Measurements from ENCODE around the gene EIF2AK3.

DNA sequence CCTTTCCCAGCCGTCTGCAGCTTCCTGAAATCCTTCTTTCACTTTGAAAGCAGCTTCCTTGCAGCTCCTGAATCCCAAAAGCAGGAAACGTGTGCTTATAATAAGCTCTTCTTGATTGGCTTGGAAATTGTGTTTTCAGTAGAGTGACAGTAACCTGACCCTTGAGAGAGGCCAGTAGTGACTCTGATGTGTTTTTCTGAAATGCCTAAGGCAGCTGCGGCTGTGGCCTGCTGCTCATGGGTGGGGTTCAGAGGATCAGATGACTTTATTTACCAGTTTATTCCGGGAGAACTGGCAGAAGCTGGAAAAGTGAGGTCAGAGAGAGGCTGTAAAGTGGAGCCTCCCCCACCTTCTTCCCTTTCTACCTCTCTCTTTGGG lies 32.3 kb upstream of the EIF2AK3 start:
- TF ChIP-seq EP300 (IDR thresholded peaks at IDR 0.05; ENCODE audit: borderline replicate concordance in 1 of 2, low read depth in 1 of 2, low read length in 1 of 2) (no peak), GATA2 (CRISPR knock-in tag; IDR thresholded peaks at IDR 0.05) (no peak), POLR2AphosphoS5 (IDR thresholded peaks at IDR 0.05; ENCODE audit: low read depth, low read length) (no peak), TCF12 (IDR thresholded peaks at IDR 0.05) (no peak), SMC3 (IDR thresholded peaks at IDR 0.05; ENCODE audit: low read depth, low read length) (no peak), SIN3A (IDR thresholded peaks at IDR 0.05; ENCODE audit: borderline replicate concordance, low read depth, low read length) (no peak), EZH2phosphoT487 (IDR thresholded peaks at IDR 0.05; ENCODE audit: borderline replicate concordance, low read depth) (no peak)
- TF ChIP-seq, protein P1, sequence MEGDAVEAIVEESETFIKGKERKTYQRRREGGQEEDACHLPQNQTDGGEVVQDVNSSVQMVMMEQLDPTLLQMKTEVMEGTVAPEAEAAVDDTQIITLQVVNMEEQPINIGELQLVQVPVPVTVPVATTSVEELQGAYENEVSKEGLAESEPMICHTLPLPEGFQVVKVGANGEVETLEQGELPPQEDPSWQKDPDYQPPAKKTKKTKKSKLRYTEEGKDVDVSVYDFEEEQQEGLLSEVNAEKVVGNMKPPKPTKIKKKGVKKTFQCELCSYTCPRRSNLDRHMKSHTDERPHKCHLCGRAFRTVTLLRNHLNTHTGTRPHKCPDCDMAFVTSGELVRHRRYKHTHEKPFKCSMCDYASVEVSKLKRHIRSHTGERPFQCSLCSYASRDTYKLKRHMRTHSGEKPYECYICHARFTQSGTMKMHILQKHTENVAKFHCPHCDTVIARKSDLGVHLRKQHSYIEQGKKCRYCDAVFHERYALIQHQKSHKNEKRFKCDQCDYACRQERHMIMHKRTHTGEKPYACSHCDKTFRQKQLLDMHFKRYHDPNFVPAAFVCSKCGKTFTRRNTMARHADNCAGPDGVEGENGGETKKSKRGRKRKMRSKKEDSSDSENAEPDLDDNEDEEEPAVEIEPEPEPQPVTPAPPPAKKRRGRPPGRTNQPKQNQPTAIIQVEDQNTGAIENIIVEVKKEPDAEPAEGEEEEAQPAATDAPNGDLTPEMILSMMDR (IDR thresholded peaks at IDR 0.05) = no peak
- TF ChIP-seq, protein P2, sequence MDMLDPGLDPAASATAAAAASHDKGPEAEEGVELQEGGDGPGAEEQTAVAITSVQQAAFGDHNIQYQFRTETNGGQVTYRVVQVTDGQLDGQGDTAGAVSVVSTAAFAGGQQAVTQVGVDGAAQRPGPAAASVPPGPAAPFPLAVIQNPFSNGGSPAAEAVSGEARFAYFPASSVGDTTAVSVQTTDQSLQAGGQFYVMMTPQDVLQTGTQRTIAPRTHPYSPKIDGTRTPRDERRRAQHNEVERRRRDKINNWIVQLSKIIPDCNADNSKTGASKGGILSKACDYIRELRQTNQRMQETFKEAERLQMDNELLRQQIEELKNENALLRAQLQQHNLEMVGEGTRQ (IDR thresholded peaks at IDR 0.05; ENCODE audit: borderline replicate concordance, low read depth, low read length) = no peak
- TF ChIP-seq, protein P3, sequence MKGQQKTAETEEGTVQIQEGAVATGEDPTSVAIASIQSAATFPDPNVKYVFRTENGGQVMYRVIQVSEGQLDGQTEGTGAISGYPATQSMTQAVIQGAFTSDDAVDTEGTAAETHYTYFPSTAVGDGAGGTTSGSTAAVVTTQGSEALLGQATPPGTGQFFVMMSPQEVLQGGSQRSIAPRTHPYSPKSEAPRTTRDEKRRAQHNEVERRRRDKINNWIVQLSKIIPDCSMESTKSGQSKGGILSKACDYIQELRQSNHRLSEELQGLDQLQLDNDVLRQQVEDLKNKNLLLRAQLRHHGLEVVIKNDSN (IDR thresholded peaks at IDR 0.05; ENCODE audit: borderline replicate concordance, low read depth) = no peak
- TF ChIP-seq, protein P4, sequence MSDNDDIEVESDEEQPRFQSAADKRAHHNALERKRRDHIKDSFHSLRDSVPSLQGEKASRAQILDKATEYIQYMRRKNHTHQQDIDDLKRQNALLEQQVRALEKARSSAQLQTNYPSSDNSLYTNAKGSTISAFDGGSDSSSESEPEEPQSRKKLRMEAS (IDR thresholded peaks at IDR 0.05; ENCODE audit: low read depth) = no peak
